Inflammatory macrophage treated with lipopolysaccharide for 4 hours (primary cell): ENCODE data around the gene DLK2.
"Not testable (repeated sequence)": the region's sequence is repeated elsewhere in the genome, so short reads cannot be mapped to it uniquely, and the experiment has no call there.

Experiments
- DNase-seq: peaks from one replicate; pipeline ENCODE4 v3.0.0-alpha.2; 2020

DLK2 gene

DNA sequence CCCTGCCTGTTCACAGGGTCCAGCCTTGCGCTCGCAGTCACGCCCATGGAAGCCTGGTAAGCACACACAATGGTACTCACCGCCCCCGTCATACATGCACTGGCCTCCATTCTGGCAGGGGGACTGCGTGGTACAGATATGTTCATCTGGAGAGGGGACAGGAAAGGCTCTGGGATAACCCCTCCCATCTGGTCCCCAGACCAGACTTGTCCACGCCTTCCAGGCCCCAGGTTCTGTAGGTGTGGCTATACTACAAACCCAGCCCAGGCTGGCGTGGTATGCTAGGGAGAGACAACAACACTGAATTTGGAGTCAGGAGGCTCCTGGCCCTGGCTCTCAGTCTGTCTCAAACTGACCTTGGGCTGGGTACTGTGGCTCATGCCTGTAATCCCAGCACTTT lies 3.4 kb downstream of the DLK2 start:
- no peak for DNase-seq

DNA sequence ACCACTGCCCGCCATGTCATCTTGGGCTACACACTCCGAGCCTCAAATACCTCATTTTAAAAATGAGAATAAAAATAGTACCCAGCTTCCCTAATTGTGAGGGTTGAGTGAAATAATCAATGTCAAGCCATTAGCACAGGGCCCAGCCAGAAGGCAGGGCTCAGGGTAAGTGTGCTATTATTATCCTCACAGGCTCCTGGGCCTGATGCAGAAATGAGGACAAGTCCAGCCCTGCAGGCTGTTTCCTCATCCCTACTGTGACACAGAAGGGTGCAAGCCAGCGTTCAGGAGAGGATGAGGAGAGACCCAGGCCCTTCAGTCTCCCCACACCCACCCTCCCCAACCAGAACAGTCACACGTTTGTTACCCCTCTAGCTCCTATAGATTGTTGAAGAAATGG lies 4.0 kb downstream of the DLK2 start:
- no peak for DNase-seq

DNA sequence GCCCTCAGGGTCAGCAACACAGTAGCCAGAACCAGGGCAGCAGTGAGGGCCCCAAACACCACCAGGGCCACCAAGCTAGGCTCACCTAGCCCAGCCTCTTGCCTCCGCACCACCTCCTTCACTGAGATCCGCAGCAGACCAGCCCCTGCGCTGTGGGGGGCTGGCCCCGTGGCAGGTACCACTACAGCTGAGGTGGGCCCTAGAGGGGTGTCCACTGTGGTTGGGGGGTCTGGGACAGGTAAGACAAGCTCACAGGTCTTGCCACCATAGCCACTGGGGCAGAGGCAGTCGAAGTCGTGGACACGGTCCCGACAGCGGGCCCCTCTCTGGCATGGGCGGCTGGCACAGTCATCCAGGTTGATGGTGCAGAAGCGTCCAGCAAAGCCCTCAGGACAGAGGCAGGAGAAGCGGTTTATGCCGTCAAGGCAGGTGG lies 4.6 kb downstream of the DLK2 start:
- no peak for DNase-seq

DNA sequence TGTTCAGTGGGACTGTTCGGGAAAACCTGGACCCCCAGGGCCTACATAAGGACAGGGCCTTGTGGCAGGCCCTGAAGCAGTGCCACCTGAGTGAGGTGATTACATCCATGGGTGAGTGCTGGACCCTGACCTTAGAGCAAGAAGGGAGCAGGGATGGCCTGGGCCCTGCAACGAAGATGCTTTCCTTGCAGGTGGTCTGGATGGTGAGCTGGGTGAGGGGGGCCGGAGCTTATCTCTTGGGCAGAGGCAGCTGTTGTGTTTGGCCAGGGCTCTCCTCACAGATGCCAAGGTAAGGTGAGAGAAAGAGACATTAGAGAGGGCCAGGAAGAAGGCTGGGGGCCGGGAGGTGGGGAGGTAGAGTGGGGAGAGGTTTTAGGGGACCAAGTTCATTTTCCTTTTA lies 6.4 kb downstream of the DLK2 start:
- DNase-seq, result no peak

DNA sequence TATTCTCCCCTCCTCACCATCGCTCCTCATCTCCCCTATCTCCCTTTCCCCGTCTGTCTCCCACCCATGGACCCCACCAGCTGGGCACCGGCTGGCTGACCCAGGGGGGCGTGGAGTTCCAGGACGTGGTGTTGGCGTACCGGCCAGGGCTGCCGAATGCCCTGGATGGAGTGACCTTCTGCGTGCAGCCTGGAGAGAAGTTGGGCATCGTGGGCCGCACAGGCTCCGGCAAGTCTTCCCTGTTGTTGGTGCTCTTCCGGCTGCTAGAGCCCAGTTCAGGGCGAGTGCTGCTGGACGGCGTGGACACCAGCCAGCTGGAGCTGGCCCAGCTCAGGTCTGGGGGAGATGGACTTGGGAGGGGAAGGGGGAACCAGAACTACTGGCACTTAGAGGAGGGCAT lies 7.7 kb downstream of the DLK2 start:
- no peak for DNase-seq

DNA sequence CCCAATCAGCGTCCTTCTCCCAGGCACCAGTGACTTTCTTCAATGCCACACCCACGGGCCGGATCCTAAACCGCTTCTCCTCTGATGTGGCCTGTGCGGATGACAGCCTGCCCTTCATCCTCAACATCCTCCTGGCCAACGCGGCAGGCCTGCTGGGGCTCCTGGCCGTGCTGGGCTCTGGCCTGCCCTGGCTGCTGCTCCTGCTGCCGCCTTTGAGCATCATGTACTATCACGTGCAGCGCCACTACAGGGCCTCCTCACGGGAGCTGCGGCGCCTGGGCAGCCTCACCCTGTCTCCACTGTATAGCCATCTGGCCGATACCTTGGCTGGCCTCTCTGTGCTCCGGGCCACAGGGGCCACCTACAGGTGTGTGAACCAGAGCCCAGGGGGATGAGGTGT lies 9.8 kb downstream of the DLK2 start:
- DNase-seq, result no peak

DNA sequence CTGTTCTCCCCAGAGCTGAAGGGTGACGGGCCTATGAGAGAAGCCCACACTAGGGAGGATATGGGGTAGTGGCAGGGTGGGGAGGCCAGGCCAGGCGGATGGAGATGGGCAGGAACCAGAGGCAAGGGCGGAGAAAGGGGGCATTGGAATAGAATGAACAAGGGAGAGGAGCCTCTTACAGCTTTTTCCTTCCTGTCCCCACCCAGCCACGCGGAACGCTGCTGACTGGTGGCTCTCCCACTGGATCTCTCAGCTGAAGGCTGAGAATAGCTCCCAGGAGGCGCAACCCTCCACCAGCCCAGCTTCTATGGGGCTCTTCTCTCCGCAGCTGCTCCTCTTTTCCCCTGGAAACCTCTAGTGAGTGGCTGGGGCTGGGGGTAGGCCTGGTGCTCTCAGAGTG lies 10.8 kb downstream of the DLK2 start:
- DNase-seq, result no peak

DNA sequence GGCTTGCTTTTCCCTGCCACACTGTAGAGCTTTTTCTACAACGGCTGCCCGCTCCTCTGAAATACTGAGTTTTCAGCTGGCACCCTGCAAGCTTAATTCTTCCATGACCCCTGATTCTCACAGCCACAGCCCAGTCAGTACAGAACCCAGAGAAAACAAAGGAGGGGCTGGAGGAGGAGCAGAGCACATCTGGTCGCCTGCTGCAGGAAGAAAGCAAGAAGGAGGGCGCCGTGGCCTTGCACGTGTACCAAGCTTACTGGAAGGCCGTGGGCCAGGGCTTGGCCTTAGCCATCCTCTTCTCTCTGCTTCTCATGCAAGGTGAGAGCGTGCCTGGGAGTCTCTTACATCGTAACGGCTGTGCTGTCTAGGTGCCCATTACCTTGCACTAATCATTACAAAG lies 11.3 kb downstream of the DLK2 start:
- DNase-seq, result no peak

DNA sequence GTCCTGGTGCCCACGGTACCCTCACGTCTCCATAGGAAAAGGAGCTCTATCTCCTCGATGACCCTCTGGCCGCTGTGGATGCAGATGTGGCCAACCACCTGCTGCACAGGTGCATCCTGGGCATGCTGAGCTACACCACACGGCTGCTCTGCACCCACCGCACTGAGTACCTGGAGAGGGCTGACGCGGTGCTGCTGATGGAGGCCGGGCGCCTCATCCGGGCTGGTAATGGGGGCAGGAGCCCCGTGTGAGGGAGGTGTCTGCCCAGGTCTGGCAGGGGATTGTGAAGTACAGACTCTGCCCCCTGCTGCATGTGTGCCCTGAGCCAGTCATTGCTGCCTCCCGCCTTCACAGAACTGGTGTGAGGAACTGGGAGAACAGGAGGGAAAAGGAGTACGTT lies 12.4 kb downstream of the DLK2 start:
- DNase-seq, result no peak

DNA sequence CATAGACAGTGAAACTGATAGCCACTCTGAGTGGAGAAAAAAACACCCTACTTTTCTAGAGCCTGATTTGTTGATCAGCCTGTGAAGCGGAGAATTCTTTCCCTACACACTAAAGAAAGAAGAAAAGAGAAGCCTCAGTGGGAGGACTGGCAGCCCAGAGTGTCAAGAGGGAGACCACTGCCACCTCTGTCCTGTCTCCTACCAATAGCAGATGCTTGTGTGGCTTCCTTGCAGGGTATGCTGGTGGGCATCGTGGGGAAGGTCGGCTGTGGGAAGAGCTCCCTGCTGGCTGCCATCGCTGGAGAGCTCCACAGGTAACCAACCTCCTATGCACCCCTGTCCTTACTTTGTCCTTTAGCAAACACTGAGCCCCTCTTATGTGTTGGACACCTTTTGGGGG lies 17.6 kb downstream of the DLK2 start:
- no peak for DNase-seq

DNA sequence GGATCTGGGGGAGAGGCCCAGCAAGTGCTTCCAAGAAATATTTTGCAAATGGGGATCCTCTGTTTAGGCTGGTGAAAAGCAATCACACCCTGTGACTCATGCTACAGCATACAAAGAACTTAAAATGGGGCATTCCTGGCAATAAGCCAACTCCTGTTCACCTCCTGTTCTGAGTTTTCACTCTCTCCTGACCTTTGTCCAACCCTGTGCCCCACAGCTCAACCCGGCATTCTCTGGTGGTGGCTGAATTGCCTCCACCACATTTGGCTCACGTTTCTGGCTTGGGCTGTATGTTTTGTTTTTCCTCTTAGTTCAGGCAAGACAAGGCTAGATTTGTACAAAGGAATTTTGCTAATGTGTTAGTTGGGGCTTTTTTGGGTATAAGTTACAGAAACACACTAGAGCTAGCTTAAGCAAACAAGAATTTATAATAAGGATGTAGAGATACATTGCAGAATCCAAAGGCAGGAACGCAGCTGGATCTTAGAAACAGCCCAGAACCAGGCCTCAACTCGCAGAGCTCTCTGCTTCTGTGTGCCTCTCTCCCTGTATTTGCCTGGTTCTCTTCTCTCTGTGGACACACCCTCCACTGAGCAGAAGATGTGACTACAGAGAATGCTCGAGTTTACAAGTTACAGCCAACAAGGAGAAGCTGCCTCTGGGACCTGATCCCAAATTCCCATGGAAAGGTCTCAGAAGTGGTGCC lies 18.6 kb downstream of the DLK2 start:
- DNase-seq, result no peak

DNA sequence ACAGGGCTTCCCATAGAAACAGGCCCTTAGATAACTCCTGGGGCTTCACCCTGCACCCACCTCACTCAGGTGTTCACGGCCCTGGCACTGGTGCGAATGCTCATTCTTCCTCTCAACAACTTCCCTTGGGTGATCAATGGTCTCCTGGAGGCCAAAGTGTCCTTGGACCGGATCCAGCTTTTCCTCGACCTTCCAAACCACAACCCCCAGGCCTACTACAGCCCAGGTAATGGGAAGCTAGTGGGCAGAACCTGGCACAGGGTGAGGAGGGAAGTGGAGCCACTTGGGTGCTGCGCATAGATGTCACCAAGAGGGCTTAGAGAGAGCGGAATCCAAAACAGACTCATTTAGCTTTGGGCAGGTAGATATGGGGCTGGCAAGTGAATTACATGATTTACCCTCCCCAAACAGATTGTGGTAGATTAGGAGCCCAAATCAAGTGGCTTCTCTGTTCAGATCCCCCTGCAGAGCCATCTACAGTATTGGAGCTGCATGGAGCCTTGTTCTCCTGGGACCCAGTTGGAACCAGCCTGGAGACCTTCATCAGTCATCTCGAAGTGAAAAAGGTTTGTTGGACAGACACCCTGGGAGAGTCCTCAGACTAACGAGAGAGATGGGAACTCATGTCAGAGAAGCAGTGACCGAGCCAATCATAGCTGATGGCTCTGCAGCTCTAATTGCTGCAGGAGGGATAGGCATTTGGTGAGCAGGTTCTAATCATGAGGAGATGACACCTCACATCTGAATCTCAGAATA lies 19.5 kb downstream of the DLK2 start:
- DNase-seq, result no peak

DNA sequence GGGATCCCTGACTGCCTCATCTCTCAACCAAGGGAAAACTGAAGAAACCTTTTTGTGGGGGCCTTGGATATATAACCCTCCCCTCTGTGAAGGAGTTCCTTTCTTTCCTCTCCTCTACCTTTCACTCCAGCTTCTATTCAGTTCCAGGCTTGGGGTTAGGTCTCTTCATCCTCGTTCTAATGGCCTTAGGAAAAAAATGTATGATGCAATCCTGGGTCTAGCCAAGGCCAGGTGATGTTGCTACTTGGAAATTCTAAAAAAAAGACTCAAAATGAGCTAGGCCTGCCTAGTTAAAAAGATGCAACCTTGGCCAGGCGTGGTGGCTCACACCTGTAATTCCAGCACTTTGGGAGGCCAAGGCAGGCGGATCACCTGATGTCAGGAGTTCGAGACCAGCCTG lies 20.4 kb downstream of the DLK2 start:
- DNase-seq, result no peak

DNA sequence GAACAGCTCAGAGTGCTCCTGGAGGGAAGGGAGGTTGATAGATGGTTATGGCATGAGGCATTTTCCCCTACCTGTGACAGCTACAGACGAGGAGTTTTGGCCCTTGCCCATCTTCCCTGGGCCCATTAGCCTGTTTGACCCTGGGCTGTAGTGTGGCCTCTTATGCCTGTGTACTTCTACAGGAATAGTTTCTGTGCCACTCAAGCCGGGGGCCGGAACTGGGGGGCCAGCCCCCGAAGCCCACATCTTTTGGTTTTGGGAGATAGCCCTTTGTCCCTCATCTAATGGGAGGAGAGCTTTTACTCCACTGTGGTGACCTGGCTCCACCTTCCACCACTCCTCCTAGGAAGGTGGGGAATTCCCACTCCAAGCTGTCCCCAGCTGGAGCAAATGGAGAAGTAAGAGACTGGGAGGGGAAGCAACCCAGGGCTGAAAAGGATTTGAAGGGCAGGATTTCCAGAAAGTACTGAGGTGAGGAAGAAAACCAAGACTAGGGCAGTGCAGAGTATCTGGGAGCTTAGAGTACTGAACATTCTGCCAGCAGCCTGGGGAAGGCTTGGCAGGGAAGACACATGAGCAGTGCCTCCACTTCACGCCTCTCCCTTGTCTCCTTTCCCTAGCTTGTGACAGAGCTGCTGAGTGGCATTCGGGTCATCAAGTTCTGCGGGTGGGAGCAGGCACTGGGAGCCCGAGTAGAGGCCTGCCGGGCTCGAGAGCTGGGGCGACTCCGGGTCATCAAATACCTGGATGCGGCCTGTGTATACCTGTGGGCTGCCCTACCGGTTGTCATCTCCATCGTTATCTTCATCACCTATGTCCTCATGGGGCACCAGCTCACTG lies 21.1 kb downstream of the DLK2 start:
- peak; percentile 46 for DNase-seq

DNA sequence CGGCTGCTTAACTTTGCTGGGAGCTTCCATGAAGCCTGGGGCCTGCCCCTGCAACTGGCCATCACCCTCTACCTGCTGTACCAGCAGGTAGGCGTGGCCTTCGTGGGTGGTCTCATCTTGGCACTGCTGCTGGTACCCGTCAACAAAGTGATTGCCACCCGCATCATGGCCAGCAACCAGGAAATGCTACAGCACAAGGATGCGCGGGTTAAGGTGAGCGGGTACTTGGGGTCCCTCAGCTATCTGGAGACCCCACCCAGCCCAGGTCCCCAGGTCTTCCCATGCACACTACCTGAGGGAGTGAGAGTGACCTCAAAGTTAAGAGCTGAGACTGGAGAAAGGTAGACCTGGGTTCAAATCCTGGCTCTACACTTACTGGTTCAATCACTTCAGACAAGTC lies 22.2 kb downstream of the DLK2 start:
- no peak for DNase-seq

DNA sequence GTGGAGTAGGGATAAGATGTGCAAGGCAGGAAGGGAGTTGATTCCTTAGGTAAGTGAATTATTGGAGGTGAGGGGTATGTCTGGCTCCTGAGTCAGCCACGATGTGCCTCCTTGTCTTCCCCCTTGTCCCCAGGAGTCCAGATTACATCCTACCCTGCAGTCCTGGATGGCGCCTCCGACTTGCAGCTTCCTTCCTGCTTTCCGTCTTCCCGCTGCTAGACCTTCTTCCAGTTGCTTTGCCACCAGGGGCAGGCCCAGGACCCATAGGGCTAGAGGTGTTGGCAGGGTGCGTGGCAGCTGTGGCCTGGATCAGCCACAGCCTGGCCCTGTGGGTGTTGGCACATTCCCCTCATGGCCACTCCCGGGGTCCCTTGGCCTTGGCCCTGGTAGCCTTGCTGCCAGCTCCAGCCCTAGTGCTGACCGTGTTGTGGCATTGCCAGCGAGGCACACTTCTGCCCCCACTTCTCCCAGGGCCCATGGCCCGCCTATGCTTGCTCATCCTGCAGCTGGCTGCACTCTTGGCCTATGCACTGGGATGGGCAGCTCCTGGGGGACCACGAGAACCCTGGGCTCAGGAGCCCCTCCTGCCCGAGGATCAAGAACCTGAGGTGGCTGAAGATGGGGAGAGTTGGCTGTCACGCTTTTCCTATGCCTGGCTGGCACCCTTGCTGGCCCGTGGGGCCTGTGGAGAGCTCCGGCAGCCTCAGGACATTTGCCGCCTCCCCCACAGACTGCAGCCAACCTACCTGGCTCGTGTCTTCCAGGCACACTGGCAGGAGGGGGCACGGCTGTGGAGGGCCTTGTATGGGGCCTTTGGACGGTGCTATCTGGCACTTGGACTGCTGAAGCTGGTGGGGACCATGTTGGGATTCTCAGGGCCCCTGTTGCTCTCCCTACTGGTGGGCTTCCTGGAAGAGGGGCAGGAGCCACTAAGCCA lies 23.1 kb downstream of the DLK2 start:
- DNase-seq, result no peak

DNA sequence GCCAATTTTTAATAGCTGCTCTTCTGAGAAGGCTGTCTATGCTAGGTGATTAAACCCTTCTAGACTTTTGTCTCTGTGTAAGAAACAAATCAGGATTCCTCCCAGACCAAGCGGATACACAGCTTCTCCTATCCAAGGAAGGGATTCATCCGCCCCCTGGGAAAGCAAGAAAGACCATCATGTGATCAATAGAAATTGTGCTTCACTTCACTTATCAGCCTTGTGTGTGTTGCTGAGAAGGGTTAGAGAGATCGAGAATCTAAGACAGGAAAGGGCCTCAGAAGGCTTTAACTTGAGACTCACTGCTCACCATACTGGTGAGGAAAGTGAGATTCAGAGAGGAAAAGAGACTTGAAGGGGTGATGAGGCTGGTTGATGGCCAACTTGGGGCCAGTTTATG lies 26.5 kb downstream of the DLK2 start:
- no peak for DNase-seq

DNA sequence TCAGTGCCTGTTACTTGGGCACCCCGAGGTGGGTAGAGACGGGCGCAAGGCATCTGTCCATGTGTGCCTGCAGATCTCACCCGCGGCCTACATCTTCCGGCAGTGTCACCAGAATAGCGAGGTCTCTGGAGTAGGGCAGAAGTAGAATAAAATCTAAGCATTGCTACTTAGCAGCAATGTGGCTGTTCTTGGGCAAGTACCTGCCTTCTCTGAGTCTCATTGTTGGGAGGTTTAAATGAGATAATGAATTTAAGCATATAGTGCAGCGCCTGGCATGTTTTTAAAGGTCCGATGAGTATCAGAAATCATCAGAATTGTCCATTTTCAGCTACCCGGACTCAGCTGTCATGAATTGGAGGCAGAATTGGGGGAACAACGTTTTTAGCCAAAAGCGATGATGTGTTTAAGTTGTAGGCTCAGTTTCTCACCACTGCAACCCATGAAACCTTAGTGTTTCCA lies 27.2 kb downstream of the DLK2 start:
- no peak for DNase-seq

DNA sequence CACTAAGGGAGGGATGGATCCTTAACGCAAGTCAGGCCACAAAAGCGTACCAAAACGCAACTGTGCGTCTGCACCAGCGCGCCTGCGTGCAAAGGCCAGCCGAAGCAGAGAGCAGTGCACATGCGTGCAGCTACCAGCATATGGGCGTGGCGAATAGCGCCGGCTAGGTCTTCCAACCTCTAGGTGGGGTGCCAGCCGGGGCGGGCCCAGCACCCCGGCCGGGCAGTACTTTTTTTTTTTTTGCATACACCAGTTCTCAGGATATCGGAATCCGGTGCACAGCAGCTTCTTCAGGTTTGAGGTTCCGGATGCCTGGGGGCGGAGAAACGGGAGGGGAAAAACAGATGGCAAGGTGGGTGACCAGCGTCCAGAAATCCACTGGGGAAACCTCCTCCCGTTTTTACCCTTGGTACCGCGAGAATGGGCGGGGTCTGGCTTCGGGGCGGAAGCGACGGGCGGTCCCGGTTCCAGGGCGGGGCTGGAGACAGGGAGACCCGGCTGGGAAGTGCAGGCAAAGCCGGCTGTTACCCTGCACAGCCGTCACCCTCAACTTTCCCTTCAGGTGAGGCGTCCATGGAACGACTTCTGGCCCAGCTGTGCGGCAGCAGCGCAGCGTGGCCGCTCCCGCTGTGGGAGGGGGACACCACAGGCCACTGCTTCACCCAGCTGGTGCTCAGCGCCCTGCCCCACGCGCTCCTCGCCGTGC lies 27.8 kb downstream of the DLK2 start, which contains the start of gene ABCC10:
Gene ABCC10 (plus strand): TSS at position 136 of the 706 bp plus-strand sequence. CDS start 438 bp downstream, at position 574.
- peak; percentile 96 for DNase-seq

DNA sequence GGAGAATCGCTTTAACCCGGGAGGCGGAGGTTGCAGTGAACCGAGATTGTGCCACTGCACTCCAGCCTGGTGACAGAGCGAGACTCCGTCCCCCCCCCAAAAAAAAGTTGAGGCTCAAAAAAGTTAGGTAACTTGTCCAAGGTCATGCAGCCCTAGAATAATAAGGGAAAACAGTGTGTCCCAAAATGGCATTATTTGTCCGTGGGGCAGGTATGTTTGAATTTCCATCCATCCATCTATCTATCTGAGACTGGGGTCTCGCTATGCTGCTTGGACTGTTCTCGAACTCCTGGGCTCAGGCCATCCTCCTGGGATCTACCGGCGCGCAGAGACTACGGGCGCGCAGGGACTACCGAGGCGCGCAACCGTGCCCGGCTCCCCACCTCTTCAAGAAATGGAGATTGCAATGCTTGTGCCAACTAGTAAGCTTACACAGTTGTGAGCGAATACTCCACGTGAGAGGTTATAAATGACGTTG lies 28.4 kb downstream of the DLK2 start:
- no peak for DNase-seq

DNA sequence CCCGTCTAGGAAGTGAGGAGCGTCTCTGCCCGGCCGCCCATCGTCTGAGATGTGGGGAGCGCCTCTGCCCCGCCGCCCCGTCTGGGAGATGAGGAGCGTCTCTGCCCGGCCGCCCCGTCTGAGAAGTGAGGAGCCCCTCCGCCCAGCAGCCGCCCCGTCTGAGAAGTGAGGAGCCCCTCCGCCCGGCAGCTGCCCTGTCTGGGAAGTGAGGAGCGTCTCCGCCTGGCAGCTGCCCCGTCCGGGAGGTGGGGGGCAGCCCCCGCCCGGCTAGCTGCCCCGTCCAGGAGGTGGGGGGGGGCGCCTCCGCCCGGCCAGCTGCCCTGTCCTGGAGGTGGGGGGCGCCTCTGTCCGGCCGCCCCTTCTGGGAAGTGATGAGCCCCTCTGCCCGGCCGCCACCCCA lies 30.3 kb downstream of the DLK2 start:
- not testable (repeated sequence) for DNase-seq

DNA sequence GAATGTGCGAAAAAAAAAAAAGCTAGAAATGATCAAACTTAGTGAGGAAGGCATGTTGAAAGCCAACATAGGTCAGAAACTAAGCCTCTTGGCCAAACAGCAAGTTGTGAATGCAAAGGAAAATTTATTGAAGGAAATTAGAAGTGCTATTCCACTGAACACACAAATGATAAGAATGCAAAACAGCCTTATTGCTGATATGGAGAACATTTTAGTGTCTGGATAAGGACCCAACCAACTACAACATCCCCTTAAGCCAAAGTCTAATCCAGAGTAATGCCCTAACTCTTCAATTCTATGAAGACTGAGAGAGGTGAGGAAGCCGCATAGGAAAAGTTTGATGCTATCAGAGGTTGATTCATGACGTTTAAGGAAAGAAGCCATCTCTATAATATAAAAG lies 33.5 kb downstream of the DLK2 start:
- no peak for DNase-seq
